GM19240 (cell line): ENCODE results near the gene LRMDA.

ENCODE experiments used
- DNase-seq: peaks from one replicate; pipeline ENCODE4 v3.0.0; 2011; ENCODE audit warnings: low spot score; ENCODE audit not compliant: insufficient read length

LRMDA gene

DNA sequence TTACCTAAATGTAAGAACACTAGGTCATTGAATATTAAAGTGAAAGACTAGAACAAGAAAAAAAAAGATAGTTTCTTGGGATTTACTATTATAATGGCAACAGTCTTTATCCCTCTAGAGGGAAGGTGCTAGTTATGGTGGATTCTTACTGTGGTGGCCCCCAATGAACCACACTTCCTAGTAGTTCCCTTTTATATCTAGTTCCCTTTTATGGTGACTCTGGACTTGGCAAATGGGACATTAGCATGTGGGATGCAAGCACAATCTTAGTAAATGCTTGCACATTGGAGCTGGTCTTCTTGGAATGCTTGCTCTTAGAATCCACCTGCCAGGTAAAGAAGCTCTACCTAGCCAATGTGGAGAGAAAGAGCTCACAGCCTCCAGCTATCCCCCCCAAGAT, 430.2 kb downstream of the LRMDA start:
- no peak for DNase-seq

- no peak for DNase-seq
Observed at GRCh38 chr10:75862935-75863334, 431.5 kb downstream of the LRMDA start.

DNA sequence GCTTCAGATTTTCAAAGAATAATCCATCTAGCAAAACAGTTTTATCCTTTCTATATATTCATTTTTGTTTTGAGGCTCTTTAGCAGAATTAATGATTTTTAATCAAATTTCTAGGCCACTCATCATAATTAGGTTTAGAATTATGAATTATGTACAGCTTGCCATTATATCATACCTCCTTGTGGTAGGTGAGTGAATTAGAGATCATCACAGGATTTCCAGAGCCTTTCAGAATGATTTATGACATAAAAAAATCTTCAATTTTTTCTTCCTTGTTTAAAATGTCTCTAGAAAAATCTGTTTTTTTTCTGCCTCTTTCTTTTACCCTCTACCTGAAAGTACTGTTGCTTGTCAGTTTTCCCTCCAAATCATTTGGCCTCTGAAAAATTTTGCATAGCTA, 433.3 kb downstream of the LRMDA start:
- no peak for DNase-seq

GRCh38 chr10:75865413-75866299, 434.2 kb downstream of the LRMDA start:
- no peak for DNase-seq

DNA sequence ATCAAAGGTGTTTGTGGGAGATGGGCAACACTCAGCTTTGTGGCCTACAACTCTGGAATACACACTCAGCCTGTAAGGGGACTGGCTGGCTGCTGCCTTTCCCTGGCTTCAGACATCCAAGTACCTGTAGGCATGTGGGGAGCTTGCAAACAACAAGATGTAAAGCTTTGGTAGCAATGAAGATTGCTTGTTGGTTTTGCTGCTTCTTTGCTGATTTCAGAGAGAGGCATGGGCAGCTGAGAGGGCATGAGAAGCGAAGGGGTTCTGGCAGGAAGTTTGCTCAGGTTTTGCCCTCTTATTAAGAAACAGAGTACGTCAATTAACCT, 434.8 kb downstream of the LRMDA start:
- DNase-seq, result no peak

DNA sequence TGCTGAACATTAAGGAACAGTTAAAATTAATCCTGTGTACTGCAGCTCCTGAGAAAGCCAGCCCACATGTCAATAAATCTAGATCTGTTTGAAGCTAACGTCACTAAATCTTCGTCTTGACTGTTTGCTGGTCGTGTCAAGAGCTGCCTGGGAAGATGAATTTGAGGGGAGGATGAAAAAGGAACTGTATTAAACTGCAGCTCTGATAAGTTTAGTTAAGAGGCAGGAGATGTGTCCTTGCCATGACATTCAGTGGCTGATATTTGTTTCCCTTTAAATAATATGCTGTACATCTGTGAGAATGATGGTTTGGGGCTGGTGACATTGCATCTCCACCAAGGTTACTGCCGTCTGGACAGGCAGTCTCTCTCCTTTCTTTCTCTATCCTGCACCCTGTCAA, 435.3 kb downstream of the LRMDA start:
- DNase-seq, result no peak

DNA sequence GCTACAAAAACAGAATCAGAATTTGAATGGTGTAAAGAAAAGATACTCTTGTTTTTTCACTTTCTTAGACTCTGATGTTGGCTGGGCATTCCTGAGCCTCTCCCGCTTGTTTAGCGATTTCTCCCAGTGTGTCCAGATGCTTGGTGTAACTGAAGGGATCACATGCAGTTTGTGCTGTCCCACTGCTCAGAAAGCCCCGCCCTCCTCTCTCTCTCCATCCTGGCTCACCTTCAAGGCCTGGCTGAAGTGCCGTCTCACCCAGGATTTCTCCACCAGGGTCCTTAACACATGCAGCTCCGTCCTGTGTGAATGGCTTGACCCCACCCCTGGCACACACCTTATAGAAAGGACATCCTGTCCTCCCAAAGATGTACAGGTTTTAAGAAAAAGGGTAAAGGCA, 437.1 kb downstream of the LRMDA start:
- no peak for DNase-seq

DNA sequence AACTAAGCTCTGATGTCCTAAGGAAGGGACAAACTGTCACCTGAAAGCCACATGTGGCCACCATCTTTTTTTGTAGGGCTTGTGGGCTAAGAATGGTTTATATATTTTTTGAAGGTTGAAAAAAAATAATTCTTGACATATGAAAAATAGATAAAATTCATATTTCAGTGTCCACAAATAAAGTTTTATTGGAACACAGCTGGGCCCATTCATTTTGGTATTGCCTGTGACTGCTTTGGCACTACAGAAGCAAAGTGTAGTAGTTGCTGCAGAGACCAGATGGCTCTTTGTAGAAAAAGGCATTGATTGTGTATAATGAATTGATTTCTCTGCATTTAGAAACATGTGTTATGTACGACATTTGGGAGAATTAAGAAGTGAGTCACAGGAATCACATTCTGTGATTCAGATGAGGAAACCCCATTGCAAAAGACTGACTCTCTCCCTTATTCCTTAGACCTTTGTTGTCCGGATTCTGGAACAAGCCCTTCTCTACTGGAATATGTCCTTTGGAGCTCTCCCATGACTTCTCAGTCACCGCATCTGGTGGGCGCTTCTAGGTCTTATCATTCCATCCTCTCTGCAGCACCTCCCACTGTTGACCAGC, 438.7 kb downstream of the LRMDA start:
- no peak for DNase-seq

DNA sequence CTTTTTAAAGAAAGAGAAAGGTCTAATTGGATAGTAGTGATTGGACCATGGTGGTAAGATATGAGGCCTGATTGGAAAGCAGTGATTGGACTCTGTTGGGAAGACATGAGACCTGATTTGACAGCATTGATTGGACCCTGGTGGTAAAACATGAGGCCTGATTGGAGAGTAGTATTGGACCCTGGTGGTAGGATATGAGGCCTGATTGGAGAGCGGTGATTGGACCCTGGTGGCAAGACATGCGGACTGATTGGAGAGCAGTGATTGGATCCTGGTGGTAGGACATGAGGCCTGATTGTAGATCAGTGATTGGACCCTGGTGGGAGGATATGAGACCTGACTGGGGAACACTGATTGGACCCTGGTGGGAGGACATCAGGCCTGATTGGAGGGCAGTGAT, 444.3 kb downstream of the LRMDA start:
- DNase-seq, result no peak

DNA sequence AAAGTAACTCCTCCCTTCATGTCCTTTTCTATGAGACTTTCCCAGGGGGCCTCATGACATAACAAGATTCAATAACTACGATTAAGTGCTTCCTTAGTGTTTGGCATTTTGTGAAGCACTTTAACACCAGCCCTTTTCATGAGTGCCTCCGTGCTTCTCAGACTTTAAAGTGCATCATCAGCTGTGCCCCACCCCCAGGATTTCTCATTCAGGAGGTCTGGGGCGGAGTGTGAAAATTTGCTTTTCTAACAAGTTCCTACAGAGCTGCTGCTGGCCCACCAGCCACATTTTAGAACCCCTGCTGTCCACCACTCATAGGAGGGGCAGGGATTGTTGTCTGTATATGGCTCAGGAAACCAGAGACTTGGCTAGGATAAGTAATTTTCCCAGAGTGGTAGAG, 445.3 kb downstream of the LRMDA start:
- DNase-seq, result no peak

DNA sequence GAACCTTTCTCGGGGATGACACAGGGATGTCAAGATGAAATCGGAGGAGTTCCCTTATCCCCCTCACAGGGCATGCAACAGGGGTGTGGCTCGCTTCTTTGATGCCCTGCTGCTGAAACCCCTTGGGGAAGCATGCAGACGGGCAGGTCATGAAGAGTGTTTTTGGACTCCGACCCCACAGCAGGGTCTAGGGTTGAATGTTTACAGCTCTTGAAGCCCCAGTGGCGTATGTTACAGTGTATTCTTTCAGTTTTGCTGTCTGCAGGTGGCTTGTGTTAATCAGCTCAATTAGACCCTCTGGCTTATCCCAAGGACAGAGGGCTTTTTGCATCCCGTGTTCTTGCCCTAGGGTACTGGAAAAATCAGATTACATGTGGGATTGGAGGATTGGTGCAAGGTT, 446.5 kb downstream of the LRMDA start:
- no peak for DNase-seq

GRCh38 chr10:75878586-75878985, 447.2 kb downstream of the LRMDA start:
- DNase-seq, result no peak

GRCh38 chr10:75880031-75880775, 448.8 kb downstream of the LRMDA start:
- DNase-seq, result no peak

- DNase-seq, result no peak
Observed at GRCh38 chr10:75883081-75884072, 452.0 kb downstream of the LRMDA start.

- no peak for DNase-seq
Observed at GRCh38 chr10:75884808-75885207, 453.4 kb downstream of the LRMDA start.

DNA sequence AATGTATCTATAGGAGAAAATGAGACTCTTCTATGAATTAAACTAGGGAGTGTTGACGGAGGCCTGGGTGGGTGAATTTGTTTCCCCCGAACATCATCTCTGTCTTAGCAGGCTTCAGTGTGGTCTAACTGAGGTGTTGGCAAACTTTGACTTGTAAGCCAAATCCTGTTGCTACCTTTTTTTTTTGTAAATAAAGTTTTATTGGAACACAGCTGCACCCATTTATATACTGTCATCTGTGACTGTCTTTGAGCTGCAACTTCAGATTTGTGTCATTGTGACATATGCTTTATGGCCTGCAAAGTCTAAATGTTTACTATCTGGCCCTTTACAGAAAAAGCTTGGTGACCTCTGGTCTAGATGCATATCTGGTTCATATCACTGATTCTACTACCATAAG, 455.9 kb downstream of the LRMDA start:
- no peak for DNase-seq

GRCh38 chr10:75887992-75888680, 456.7 kb downstream of the LRMDA start:
- DNase-seq, result no peak

GRCh38 chr10:75889051-75889450, 457.6 kb downstream of the LRMDA start:
- DNase-seq, result no peak

GRCh38 chr10:75894761-75895160, 463.3 kb downstream of the LRMDA start:
- no peak for DNase-seq

DNA sequence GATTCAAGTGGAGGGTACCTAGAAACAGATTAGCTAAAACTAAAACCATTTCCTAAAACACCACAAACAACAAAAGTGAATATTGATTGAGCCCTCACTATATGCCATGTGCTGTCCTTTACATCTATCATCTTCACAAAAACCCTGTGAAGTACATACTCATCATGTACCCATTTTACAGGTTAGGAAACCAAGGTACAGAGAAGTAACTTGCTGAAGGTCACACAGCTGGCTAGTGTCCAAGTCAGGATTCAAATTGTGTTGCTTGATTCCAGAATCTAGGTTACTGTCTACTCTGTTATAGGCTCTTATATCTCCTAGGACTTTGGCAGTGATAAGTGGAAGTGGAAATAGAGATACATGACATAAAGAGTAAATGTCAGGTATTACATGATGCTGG, 463.8 kb downstream of the LRMDA start:
- no peak for DNase-seq
